PC-9 (cell line): Measurements from ENCODE around the gene RAP1GAP2.
"Not testable (repeated sequence)": the region's sequence is repeated elsewhere in the genome, so short reads cannot be mapped to it uniquely, and the experiment has no call there.

ENCODE experiments used
- CTCF ChIP-seq: fragments of 200-600 bp; sonication (generic); conservative IDR thresholded peaks from 2 replicates; pipeline ENCODE4 v1.6.1; 2017; ENCODE audit warnings: mixed run types, antibody characterized with exemption, mild to moderate bottlenecking, moderate library complexity
- EZH2 ChIP-seq: fragments of 200-600 bp; sonication (generic); IDR thresholded peaks from 2 replicates; pipeline ENCODE4 v1.8.0; 2017; ENCODE audit warnings: antibody characterized with exemption, low read depth

GRCh38 chr17:3062824-3063377, 266.7 kb downstream of the RAP1GAP2 start:
- TF ChIP-seq EZH2, CTCF: not testable (repeated sequence)
